ENCODE results near the gene RBMS1. TPM values are rescaled to one million over a fixed set of nuclear protein-coding genes. Genes with fewer than 3 reads are reported as not detected.
A peak's percentile ranks its signal among the peaks of the same experiment; 100 is the strongest.

RBMS1 gene
- total and polyA plus RNA-seq, 3 donors from 2014 or later = 26.8 to 34.7 (median 30.0) TPM

DNA sequence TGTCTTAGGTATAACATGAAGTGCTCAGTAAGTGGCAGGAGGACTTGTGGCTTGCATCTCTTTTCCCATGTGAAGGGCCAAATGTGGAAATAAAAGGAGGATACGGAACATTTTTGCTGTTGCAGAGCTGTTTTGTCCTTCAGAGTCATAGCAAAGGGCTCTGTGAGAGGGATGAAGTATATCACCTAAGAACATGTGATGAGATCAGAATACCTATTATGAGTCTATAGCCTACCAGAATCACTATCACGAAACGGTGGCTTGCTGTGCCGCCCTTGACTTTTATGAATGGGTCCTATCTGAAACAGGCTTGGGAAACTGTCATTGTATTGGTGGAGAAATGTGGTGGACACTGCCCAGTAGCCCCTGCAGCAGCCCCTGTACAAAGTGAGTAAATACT lies 226.6 kb downstream of the RBMS1 start:
- TF ChIP-seq CTCF (IDR thresholded peaks at IDR 0.05) (no peak), POLR2A (IDR thresholded peaks at IDR 0.05) (no peak)
- no peak for DNase-seq
- intact Hi-C loops (cut with DNase I; ENCODE audit: low total_unique reads) = no loop called here
- Histone ChIP-seq H3K4me1 (peaks cover 15% of the 10 kb centered on the region), H3K9me3 (no peaks in the 10 kb centered on the region), H3K27ac (no peak overlapping the region), H3K4me3 (no peak overlapping the region), H3K36me3 (ENCODE audit: low read depth, missing control alignments) (no peaks in the 10 kb centered on the region), H3K27me3 (no peaks in the 10 kb centered on the region)
- WGBS, 2 donors = 95 to 97% methylated on average over 4 of the region's 4 CpGs

GRCh38 chr2:160266037-160266551 lies 227.5 kb downstream of the RBMS1 start:
- Histone ChIP-seq H3K27me3 (no peaks in the 10 kb centered on the region), H3K4me1 (peaks cover 15% of the 10 kb centered on the region), H3K9me3 (no peaks in the 10 kb centered on the region), H3K4me3 (no peak overlapping the region), H3K27ac (no peak overlapping the region), H3K36me3 (ENCODE audit: low read depth, missing control alignments) (no peaks in the 10 kb centered on the region)
- intact Hi-C loops (cut with DNase I; ENCODE audit: low total_unique reads) = no loop called here
- no peak for DNase-seq
- TF ChIP-seq POLR2A (IDR thresholded peaks at IDR 0.05) (no peak), CTCF (IDR thresholded peaks at IDR 0.05) (no peak)
- 85 to 87% methylated on average over 7 of the region's 7 CpGs for WGBS, 2 donors

- intact Hi-C loops (cut with DNase I; ENCODE audit: low total_unique reads) = no loop called here
- WGBS, 2 donors = 90 to 100% methylated on average over 1 of the region's 1 CpG
- DNase-seq = no peak
- no peaks in the 10 kb centered on the region for H3K36me3 ChIP-seq (ENCODE audit: low read depth, missing control alignments)
- H3K27ac ChIP-seq = no peak overlapping the region
- H3K9me3 ChIP-seq = no peaks in the 10 kb centered on the region
- no peak for TF ChIP-seq POLR2A (IDR thresholded peaks at IDR 0.05)
- TF ChIP-seq CTCF (IDR thresholded peaks at IDR 0.05) = no peak
- H3K4me3 ChIP-seq = no peak overlapping the region
- H3K27me3 ChIP-seq = no peaks in the 10 kb centered on the region
- peaks cover 9% of the 10 kb centered on the region for H3K4me1 ChIP-seq
Measured at GRCh38 chr2:160264308-160264707, 229.3 kb downstream of the RBMS1 start.

DNA sequence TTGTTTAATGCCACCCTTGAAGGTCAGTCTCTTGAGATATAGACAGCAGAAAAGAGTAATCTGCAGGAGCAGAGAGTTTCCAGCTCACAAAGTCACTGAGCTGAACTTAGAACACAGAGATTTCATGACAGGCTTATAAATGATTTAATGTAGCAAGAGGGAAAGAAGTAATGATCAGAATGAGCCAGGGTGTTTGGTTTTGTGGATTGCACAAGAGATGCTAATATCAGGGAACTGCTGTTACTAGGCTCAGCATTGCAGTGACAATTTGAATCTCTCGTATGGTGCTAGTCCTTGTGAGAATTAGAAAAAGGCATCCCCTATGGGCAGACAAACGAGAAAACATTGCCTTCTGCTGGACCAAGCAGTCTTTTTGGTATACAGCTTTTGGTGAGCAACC lies 231.9 kb downstream of the RBMS1 start:
- no peaks in the 10 kb centered on the region for H3K36me3 ChIP-seq (ENCODE audit: low read depth, missing control alignments)
- TF ChIP-seq POLR2A (IDR thresholded peaks at IDR 0.05) (no peak), CTCF (IDR thresholded peaks at IDR 0.05) (no peak)
- H3K9me3 ChIP-seq = no peaks in the 10 kb centered on the region
- WGBS, 2 donors = 85 to 91% methylated on average over 2 of the region's 2 CpGs
- H3K27me3 ChIP-seq = no peaks in the 10 kb centered on the region
- H3K27ac ChIP-seq = no peak overlapping the region
- H3K4me1 ChIP-seq = no peaks in the 10 kb centered on the region
- no peak overlapping the region for H3K4me3 ChIP-seq
- intact Hi-C loops (cut with DNase I; ENCODE audit: low total_unique reads) = no loop called here
- DNase-seq = no peak

GRCh38 chr2:160258492-160258805 lies 235.2 kb downstream of the RBMS1 start:
- 61 to 62% methylated on average over 2 of the region's 2 CpGs for WGBS, 2 donors
- intact Hi-C loops (cut with DNase I; ENCODE audit: low total_unique reads) = no loop called here

More at GRCh38 chr2:160258492-160258805, 235.2 kb downstream of the RBMS1 start:
- Histone ChIP-seq H3K27me3 (no peaks in the 10 kb centered on the region), H3K9me3 (no peaks in the 10 kb centered on the region), H3K4me1 (no peaks in the 10 kb centered on the region), H3K27ac (no peak overlapping the region), H3K4me3 (peak overlapping the region in 1 of 2 donors; percentile 5), H3K36me3 (ENCODE audit: low read depth, missing control alignments) (no peaks in the 10 kb centered on the region)
- no peak for DNase-seq
- TF ChIP-seq CTCF (IDR thresholded peaks at IDR 0.05) (no peak), POLR2A (IDR thresholded peaks at IDR 0.05) (no peak)
